ENCODE measurements around the gene PKNOX2. TPM values are rescaled to one million over a fixed set of nuclear protein-coding genes. Genes with fewer than 3 reads are reported as not detected.

PKNOX2 gene
- total RNA-seq, 4 donors from 2014 or later: 1.2 to 5.7 (median 2.2) TPM

- TF ChIP-seq EP300 (IDR thresholded peaks at IDR 0.05): no peak
- no peak for TF ChIP-seq POLR2AphosphoS5 (IDR thresholded peaks at IDR 0.05)
- no peak for TF ChIP-seq CTCF (IDR thresholded peaks at IDR 0.05)
- TF ChIP-seq POLR2A (IDR thresholded peaks at IDR 0.05): no peak
Observed at GRCh38 chr11:125276619-125276976, 112.0 kb downstream of the PKNOX2 start.

GRCh38 chr11:125279676-125280418, 115.3 kb downstream of the PKNOX2 start:
- H3K36me3 ChIP-seq: no peaks in the 10 kb centered on the region
- H3K9me3 ChIP-seq: no peaks in the 10 kb centered on the region
- no peak overlapping the region for H3K4me3 ChIP-seq
- no peak for ATAC-seq
- no peaks in the 10 kb centered on the region for H3K4me1 ChIP-seq
- TF ChIP-seq POLR2AphosphoS5 (IDR thresholded peaks at IDR 0.05) (no peak), EP300 (IDR thresholded peaks at IDR 0.05) (no peak), POLR2A (IDR thresholded peaks at IDR 0.05) (no peak), CTCF (IDR thresholded peaks at IDR 0.05) (no peak)
- H3K27ac ChIP-seq: no peak overlapping the region
- WGBS, 2 donors (ENCODE audit: low coverage in 1 of 2): 86 to 93% methylated on average over 3 to 8 of the region's 8 CpGs
- no peaks in the 10 kb centered on the region for H3K27me3 ChIP-seq

More at GRCh38 chr11:125276619-125276976, 112.0 kb downstream of the PKNOX2 start:
- Histone ChIP-seq H3K27me3 (no peaks in the 10 kb centered on the region), H3K4me3 (no peak overlapping the region), H3K4me1 (no peaks in the 10 kb centered on the region), H3K27ac (no peak overlapping the region), H3K9me3 (no peaks in the 10 kb centered on the region), H3K36me3 (no peaks in the 10 kb centered on the region)
- ATAC-seq: no peak

GRCh38 chr11:125280646-125281045, 116.1 kb downstream of the PKNOX2 start:
- ATAC-seq: no peak
- Histone ChIP-seq H3K27me3 (no peaks in the 10 kb centered on the region), H3K27ac (no peak overlapping the region), H3K36me3 (no peaks in the 10 kb centered on the region), H3K4me3 (no peak overlapping the region), H3K4me1 (no peaks in the 10 kb centered on the region), H3K9me3 (no peaks in the 10 kb centered on the region)
- 14 to 73% methylated on average over 1 to 2 of the region's 5 CpGs for WGBS, 2 donors (ENCODE audit: low coverage in 1 of 2)
- TF ChIP-seq POLR2AphosphoS5 (IDR thresholded peaks at IDR 0.05) (no peak), EP300 (IDR thresholded peaks at IDR 0.05) (no peak), POLR2A (IDR thresholded peaks at IDR 0.05) (no peak), CTCF (IDR thresholded peaks at IDR 0.05) (no peak)

GRCh38 chr11:125281831-125282595, 117.5 kb downstream of the PKNOX2 start:
- WGBS, 2 donors (ENCODE audit: low coverage in 1 of 2): 58 to 64% methylated on average over 4 to 5 of the region's 12 CpGs
- no peak overlapping the region for H3K27ac ChIP-seq
- no peaks in the 10 kb centered on the region for H3K36me3 ChIP-seq
- no peak for ATAC-seq
- TF ChIP-seq CTCF (IDR thresholded peaks at IDR 0.05) (no peak), POLR2AphosphoS5 (IDR thresholded peaks at IDR 0.05) (no peak), POLR2A (IDR thresholded peaks at IDR 0.05) (no peak), EP300 (IDR thresholded peaks at IDR 0.05) (no peak)
- H3K27me3 ChIP-seq: no peaks in the 10 kb centered on the region
- H3K4me3 ChIP-seq: no peak overlapping the region
- no peaks in the 10 kb centered on the region for H3K9me3 ChIP-seq
- H3K4me1 ChIP-seq: peaks cover 0 to 5% (median 0%) of the 10 kb centered on the region in 3 donors

GRCh38 chr11:125282596-125282914, 118.0 kb downstream of the PKNOX2 start:
- ATAC-seq: no peak
- Histone ChIP-seq H3K27ac (no peak overlapping the region), H3K27me3 (no peaks in the 10 kb centered on the region), H3K36me3 (no peaks in the 10 kb centered on the region), H3K9me3 (no peaks in the 10 kb centered on the region), H3K4me3 (no peak overlapping the region), H3K4me1 (peaks cover 0 to 11% (median 0%) of the 10 kb centered on the region in 3 donors)
- no peak for TF ChIP-seq POLR2A (IDR thresholded peaks at IDR 0.05)
- no peak for TF ChIP-seq EP300 (IDR thresholded peaks at IDR 0.05)
- TF ChIP-seq CTCF (IDR thresholded peaks at IDR 0.05): no peak
- TF ChIP-seq POLR2AphosphoS5 (IDR thresholded peaks at IDR 0.05): no peak
- 40 to 75% methylated on average over 1 to 2 of the region's 3 CpGs for WGBS, 2 donors (ENCODE audit: low coverage in 1 of 2)

All from gastroesophageal sphincter (tissue), 4 donors.